SHP77 (cell line): ENCODE data around the gene PRR5L.

ENCODE experiments used
- DNase-seq, 2 experiments: peaks; one replicate each; lab custom pipeline; 2025; lab: John Stamatoyannopoulos, UW

PRR5L gene, protein sequence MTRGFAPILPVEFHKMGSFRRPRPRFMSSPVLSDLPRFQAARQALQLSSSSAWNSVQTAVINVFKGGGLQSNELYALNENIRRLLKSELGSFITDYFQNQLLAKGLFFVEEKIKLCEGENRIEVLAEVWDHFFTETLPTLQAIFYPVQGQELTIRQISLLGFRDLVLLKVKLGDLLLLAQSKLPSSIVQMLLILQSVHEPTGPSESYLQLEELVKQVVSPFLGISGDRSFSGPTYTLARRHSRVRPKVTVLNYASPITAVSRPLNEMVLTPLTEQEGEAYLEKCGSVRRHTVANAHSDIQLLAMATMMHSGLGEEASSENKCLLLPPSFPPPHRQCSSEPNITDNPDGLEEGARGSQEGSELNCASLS

DNA sequence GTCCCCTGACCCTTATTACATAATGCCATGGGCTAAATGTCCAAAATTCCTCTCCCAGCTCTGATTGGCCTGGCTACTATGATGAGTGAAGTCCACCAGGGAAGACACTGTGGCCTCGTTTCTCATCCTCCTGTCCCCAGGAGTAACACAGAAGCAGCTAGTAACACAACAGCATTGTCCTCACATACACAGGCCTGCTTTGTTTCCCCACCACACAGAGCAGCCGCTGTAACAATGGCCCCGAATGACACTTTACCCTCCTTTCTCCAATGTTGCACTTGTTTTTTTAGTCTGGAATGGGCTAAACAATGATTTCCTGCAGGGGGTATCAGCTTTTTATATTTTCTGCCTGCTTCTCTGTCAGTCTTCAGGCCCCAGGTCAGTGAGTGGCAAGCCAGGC lies at the start of gene PRR5L:
TSS of gene PRR5L (plus strand) at position 363 of the 400 bp plus-strand sequence. CDS start 104,834 bp downstream, outside the sequence.
- no peak for DNase-seq

GRCh38 chr11:36247493-36247892 lies 48.6 kb upstream of the PRR5L start:
- DNase-seq = no peak

GRCh38 chr11:36248436-36248835 lies 47.7 kb upstream of the PRR5L start:
- DNase-seq = no peak

GRCh38 chr11:36249246-36249645 lies 46.8 kb upstream of the PRR5L start:
- no peak for DNase-seq

GRCh38 chr11:36251823-36252222 lies 44.3 kb upstream of the PRR5L start:
- no peak for DNase-seq

- DNase-seq = no peak
Observed at GRCh38 chr11:36253238-36253637, 42.9 kb upstream of the PRR5L start.

DNA sequence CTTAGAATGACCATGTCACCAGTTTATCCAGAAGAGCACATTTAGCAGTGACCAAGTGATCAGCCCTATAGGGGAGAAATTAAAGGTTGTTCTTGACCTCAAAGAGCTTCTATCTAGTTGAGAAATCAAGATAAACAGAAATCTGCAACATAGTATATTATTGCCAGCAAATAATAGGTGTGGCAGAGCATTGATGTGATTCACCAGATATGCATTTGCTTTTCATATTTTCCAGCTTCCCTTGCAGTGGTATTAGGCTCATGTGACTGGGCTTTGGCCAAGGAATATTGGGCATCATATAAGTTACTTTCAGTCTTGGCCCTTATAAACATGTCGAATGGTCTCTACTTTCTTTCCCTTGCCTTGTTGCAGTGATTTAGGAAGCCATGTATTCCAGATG lies 41.4 kb upstream of the PRR5L start:
- DNase-seq = no peak

DNA sequence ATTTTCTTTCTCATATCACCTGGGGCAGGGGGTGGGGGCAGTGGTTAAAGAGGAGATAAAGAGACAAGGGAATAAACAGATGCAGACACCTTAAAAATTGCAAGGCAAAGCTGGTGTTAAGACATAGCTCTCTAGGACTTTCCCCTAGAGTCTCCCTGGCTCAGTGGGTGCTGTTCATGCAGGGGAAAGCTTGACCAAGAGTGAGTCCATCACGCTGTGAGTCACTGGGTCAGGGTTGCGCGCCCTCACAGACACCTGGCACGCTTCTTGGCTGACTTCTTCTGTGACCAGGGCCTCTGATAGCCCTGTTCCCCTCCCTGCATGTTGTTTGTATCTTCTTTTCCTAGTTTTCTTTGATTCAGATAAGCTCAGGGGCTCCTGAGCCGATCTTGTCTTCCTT lies 38.7 kb upstream of the PRR5L start:
- DNase-seq = no peak

DNA sequence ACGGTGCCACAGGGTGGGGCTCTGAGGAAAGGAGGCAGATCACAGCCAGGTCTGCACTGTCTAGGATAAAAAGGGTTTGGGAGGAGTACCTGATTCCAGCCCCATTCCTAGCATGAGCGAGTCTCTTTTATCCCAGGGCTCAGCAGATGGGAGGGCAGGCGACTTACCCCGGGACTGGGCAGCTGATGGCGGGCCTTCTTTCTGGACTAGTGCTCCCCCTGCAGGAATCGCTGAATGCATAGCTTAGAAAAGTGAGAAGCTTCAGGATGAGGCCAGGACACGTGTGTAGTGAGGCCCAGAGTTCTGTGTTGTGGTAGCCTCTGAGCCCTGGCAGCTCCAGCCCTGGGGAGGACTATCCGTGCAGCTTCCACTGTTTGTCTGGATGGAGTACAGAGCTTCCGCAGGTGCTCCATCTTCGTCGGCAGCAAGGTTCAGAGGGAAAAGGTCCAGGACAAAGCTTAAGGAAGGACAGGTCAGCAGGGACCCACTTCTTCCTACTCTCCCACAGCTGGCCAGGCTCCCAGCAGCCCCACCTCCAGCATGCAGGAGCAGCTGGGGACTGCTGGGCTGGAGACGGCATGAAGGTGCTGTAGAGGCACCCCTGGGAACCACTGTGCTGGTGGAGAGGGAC lies 37.2 kb upstream of the PRR5L start:
- peak; percentile 73 to 86 for DNase-seq

DNA sequence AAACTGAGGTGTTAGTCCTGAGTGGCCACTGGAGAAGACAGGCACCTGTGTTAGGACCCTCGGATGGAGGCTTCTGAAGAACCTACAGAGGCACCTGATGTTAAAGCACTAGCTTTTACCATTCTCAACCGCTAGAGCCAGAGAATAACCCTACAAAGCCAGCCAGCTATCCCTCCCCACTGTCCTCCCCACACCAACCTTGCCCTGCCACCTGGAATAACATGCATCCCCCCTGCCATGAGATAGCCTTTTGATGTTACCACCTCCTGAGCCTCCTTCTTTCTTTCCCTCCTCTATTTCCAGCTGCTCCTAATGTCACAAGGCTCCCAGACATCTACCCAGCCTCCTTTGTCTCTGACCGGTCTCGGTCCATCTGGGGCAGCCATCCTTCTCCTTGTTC lies 35.0 kb upstream of the PRR5L start:
- no peak for DNase-seq

GRCh38 chr11:36264011-36264972 lies 31.8 kb upstream of the PRR5L start:
- DNase-seq = no peak

- DNase-seq = no peak
Observed at GRCh38 chr11:36264973-36265344, 31.1 kb upstream of the PRR5L start.

GRCh38 chr11:36265793-36266628 lies 30.1 kb upstream of the PRR5L start:
- peak; percentile 40 to 49 for DNase-seq

GRCh38 chr11:36266767-36267166 lies 29.3 kb upstream of the PRR5L start:
- DNase-seq = no peak

- no peak for DNase-seq
Observed at GRCh38 chr11:36268337-36268985, 27.6 kb upstream of the PRR5L start.

GRCh38 chr11:36270701-36271100 lies 25.4 kb upstream of the PRR5L start:
- no peak for DNase-seq

GRCh38 chr11:36271794-36272407 lies 24.2 kb upstream of the PRR5L start:
- DNase-seq = no peak

DNA sequence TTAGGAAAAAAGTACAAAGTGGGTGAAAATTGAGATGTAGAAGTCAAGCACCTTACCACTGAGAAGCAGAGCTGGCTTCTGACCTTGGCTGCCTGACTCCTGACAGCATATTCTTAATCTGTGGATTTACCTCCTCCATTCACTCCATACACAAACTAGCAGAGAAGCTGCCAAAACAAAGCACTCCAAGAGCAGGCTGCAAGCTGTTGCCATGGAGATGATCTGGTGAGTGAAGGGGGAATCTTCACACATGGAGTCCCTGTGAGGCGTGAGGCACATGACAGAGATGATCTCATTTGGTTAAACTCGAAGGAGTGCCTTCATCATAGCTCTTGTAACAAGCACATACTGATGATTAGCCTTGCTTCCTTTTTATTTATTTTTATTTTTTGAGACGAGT lies 23.0 kb upstream of the PRR5L start:
- peak; percentile 54 to 57 for DNase-seq

GRCh38 chr11:36274414-36274813 lies 21.7 kb upstream of the PRR5L start:
- no peak for DNase-seq

GRCh38 chr11:36278531-36279282 lies 17.4 kb upstream of the PRR5L start:
- no peak for DNase-seq
